GM13976 (cell line): ENCODE measurements around the gene KCMF1.
A peak's percentile ranks its signal among the peaks of the same experiment; 100 is the strongest.

Experiments used
- DNase-seq: peaks from one replicate; pipeline ENCODE4 v3.0.0; 2012; ENCODE audit warnings: low spot score
- CTCF ChIP-seq: IDR thresholded peaks from 2 replicates; pipeline ENCODE4 v1.5.1; 2012; ENCODE audit warnings: borderline replicate concordance, mild to moderate bottlenecking; ENCODE audit not compliant: insufficient read depth; ENCODE audit errors: extremely low read depth, missing control alignments, control extremely low read depth
- in situ Hi-C: fragments of 300-500 bp; cut with MboI; formaldehyde crosslinking; loops from one replicate; pipeline ENCODE4 v1.12.0; 2022; ENCODE audit warnings: low sequenced_read_pairs, mixed read lengths, inconsistent platforms; ENCODE audit not compliant: unreplicated experiment

The KCMF1 gene

DNA sequence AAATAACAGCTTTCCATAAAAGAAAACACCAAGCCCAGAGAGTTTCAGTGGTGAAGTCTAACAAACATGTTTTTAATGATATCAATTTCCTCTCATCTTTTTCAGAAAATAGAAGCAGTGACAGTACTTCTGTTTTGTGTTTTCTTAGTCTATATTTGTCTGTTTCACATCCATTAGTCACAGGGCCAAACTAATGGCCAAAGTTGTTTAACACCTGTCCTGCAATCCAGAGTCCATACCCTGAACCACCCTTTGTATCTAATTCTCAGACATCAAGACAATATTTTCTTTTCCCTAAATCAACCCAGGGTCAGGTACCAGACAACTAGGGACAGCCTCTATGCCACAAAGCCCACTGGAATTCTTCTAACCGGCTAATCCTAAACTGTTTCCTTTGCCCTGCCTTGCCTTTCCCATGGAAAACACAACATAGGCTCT is 39.6 kb upstream of the KCMF1 start:
- DNase-seq = peak; percentile 51
- no peak for TF ChIP-seq CTCF
- in situ Hi-C loops = loop anchor here (25.0 kb wide), 1 partner anchor 356 kb away; no protein-coding TSS in a partner anchor

DNA sequence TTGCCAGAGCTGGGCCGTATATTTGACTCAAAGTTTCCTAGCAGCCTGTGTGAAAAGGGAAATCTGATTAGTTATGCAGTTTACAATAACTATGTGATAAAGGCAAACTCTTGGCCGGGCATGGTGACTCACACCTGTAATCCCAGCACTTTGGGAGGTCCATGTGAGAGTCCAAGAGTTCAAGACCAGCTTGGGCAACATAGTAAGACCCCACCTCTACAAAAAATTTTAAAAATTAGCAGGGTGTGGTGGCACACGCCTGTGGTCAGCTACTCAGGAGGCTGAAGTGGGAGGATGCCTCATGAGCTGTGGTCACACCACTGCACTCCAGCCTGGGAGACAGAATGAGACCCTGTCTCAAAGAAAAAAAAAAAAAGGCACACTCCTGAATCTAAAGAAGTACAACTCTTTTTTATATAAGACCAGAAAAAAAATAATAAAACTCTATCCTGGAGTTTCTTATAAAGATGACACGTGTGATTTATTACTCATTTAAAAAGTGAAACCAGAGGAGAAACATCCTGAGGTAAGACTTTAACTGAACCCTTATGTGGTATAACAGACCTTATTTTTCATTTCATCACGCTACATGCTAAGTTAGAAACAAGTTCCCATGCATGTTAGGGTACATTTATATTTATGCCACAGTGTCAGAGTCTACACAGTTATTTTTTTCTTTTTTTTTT is 32.6 kb upstream of the KCMF1 start:
- DNase-seq = no peak
- TF ChIP-seq CTCF = no peak
- in situ Hi-C loops = loop anchor here (25.0 kb wide), 1 partner anchor 349 kb away; no protein-coding TSS in a partner anchor

DNA sequence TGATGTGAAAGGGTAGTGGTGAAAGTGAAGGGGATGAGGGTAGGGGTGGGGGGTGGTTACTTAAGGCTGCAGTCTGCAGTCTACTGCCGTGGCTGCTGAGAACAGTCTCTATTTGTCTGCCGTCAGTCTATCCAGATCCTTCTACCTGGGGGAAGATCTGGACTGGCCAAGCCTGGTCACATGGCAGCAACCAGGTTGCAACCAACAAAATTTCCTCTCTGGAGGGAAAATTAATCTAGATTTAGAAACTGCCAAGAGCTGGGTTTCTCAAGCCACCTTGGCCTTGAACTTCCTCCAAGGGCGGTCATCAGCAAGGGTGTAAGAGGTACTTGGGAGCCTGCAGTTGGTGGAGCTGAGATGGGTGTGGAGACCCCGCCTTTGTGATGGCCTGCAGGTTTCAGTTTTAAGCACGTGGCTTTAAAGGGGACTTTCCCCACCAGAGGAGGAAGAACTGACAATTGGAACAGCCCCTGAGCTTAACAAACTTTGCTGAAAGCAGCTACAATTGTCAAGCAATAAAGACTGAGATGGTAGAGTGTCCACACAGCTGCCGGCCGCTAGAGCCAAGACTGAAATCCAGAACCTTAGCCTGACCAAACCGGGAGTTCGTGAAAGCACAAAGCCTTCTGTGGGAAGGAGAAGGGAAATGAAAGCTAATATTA is 31.4 kb upstream of the KCMF1 start:
- in situ Hi-C loops = loop anchor here (25.0 kb wide), 1 partner anchor 348 kb away; no protein-coding TSS in a partner anchor
- no peak for TF ChIP-seq CTCF
- peak; percentile 73 for DNase-seq

DNA sequence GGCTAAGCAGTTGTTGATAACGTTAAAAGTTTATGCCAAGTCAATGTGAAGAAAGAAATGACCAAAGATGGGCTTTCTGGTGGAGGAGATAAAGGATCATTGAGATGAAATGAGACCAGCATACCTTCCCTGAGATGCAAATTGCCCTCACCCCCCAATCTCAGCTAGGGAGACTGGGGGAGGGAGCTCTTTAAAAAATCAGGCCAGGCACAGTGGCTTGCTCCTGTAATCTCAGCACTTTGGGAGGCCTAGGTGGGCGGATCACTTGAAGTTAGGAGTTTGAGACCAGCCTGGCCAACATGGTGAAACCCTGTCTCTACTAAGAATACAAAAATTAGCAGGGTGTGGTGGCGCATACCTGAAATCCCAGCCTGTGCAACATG is 30.9 kb upstream of the KCMF1 start:
- no peak for TF ChIP-seq CTCF
- in situ Hi-C loops = loop anchor here (25.0 kb wide), 1 partner anchor 347 kb away; no protein-coding TSS in a partner anchor
- DNase-seq = no peak

DNA sequence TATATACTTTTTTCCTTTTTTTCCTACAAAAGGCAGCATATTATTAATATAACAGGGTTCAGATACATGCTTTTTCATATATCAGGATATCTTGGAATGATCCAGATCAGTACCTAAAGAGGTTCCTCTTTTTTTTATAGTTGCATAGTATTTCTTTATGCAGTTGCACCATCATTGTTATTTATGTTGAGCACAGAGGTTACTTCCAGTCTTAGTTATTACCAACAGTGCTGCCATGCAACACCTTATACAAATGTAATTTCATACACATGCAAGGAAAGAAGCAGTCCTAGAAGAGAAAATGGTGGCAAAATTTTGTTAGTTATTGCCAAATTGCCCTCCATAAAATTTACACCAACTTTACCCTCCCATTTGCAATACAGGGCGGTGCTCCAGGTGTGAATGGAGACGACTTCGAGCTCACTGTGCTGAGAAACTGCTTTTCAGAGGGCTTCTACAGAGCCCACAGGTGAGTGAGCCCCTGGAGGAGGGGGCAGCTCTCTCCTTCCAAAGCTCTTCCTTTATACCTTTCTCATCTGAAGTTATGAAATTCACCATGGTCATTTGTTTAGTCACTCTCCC is 30.0 kb upstream of the KCMF1 start:
- DNase-seq = no peak
- no peak for TF ChIP-seq CTCF
- in situ Hi-C loops = loop anchor here (25.0 kb wide), 1 partner anchor 346 kb away; no protein-coding TSS in a partner anchor

- in situ Hi-C loops = loop anchor here (25.0 kb wide), 1 partner anchor 345 kb away; no protein-coding TSS in a partner anchor
- DNase-seq = no peak
- TF ChIP-seq CTCF = no peak
These were observed 28.8 kb upstream of the KCMF1 start for GRCh38 chr2:84942166-84942565.
